Prostate gland (tissue), 2 donors: ENCODE measurements around the gene PAPPA2.

Experiments used
- CTCF ChIP-seq, 4 experiments: fragments of 200-600 bp in 2 of 4; fragments of 450-650 bp in 2 of 4; sonication (generic) in 2 of 4; IDR thresholded peaks; 1 replicate in 3 of 4; 2 replicates in 1 of 4; pipeline ENCODE4 v1.5.1; 2016 to 2019; ENCODE audit warnings: antibody characterized with exemption in 4 of 4, mild to moderate bottlenecking in 2 of 4, moderate library complexity in 2 of 4
- POLR2A ChIP-seq: fragments of 450-650 bp; IDR thresholded peaks from one replicate; pipeline ENCODE4 v1.6.1; 2016; ENCODE audit warnings: antibody characterized with exemption, mild to moderate bottlenecking
- POLR2AphosphoS5 ChIP-seq: sonication (generic); formaldehyde crosslinking; IDR thresholded peaks from one replicate; pipeline ENCODE4 v1.6.1; 2017; ENCODE audit warnings: antibody characterized with exemption

DNA sequence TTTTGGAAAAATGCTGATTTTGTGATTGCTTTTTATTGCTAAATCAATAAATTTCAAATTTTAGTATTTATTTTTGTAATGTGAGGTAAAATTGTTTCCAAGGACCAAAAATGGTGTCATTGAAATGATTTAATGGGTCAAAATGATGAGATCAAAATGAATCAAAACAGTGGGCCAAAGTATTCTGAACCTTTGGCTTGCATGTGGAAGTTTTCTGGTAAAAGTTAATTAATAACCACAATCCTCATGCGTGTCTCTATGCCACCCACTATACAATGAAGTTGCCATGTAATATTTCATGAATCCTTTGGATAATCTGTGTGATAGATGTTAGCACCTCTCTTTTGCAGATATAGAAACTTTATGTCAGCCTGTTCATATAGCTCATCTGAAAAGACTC lies 83.8 kb downstream of the PAPPA2 start:
- no peak for TF ChIP-seq POLR2A
- TF ChIP-seq CTCF (IDR thresholded peaks at IDR 0.05): no peak
- TF ChIP-seq POLR2AphosphoS5: no peak
